GM18870 (cell line): ENCODE data around the gene PPP1R14D.
"Not testable (repeated sequence)": the region's sequence is repeated elsewhere in the genome, so short reads cannot be mapped to it uniquely, and the experiment has no call there.

Experiments used
- ATAC-seq: cut with Tn5 transposase; IDR thresholded peaks from one replicate; pipeline ENCODE4 v1.9.1; 2021; ENCODE audit warnings: moderate library complexity; ENCODE audit not compliant: unreplicated experiment

PPP1R14D gene

GRCh38 chr15:40828447-40829036, at the start of gene PPP1R14D:
Gene PPP1R14D, minus strand, starts transcription at chr15:40828708. Its CDS starts 67 bp downstream, at chr15:40828641.
- no peak for ATAC-seq

GRCh38 chr15:40877694-40878093, 49.2 kb upstream of the PPP1R14D start:
- ATAC-seq = no peak

- ATAC-seq = no peak
Measured at GRCh38 chr15:40875991-40876730, 47.7 kb upstream of the PPP1R14D start.

GRCh38 chr15:40873694-40874561, 45.4 kb upstream of the PPP1R14D start, which contains the start of gene RHOV:
Gene RHOV, minus strand, starts transcription at chr15:40874234. Its CDS starts 95 bp downstream, at chr15:40874139.
- no peak for ATAC-seq

GRCh38 chr15:40872791-40873693, 44.5 kb upstream of the PPP1R14D start:
- no peak for ATAC-seq

GRCh38 chr15:40871749-40872617, 43.5 kb upstream of the PPP1R14D start:
- no peak for ATAC-seq

GRCh38 chr15:40870716-40871115, 42.2 kb upstream of the PPP1R14D start:
- no peak for ATAC-seq

GRCh38 chr15:40869686-40870085, 41.2 kb upstream of the PPP1R14D start:
- ATAC-seq = no peak

- no peak for ATAC-seq
Measured at GRCh38 chr15:40867199-40867598, 38.7 kb upstream of the PPP1R14D start.

GRCh38 chr15:40863660-40864270, 35.3 kb upstream of the PPP1R14D start:
- no peak for ATAC-seq

GRCh38 chr15:40861147-40861546, 32.6 kb upstream of the PPP1R14D start:
- not testable (repeated sequence) for ATAC-seq

- no peak for ATAC-seq
Measured at GRCh38 chr15:40859206-40859851, 30.8 kb upstream of the PPP1R14D start.

GRCh38 chr15:40858706-40859105, 30.2 kb upstream of the PPP1R14D start:
- ATAC-seq = no peak

GRCh38 chr15:40857601-40858341, 29.3 kb upstream of the PPP1R14D start:
- no peak for ATAC-seq

GRCh38 chr15:40856746-40857145, 28.2 kb upstream of the PPP1R14D start:
- ATAC-seq = no peak

- ATAC-seq = no peak
Measured at GRCh38 chr15:40855706-40856234, 27.3 kb upstream of the PPP1R14D start.

- ATAC-seq = no peak
Measured at GRCh38 chr15:40854161-40854560, 25.7 kb upstream of the PPP1R14D start.
